NCI-H1417 (cell line): ENCODE results near the gene ETNPPL.

Experiments used
- DNase-seq, 3 experiments: peaks; one replicate each; lab custom pipeline; 2025; lab: John Stamatoyannopoulos, UW

Gene ETNPPL

GRCh38 chr4:108762559-108763225, at the start of gene ETNPPL:
Gene ETNPPL, minus strand, starts transcription at chr4:108763053. Its CDS starts 155 bp downstream, at chr4:108762898.
- peak in 2 of 3 experiments; percentile 71 to 79 for DNase-seq

GRCh38 chr4:108811486-108811885, 48.6 kb upstream of the ETNPPL start:
- DNase-seq = no peak

GRCh38 chr4:108810087-108810486, 47.2 kb upstream of the ETNPPL start:
- DNase-seq = no peak

GRCh38 chr4:108804648-108805273, 41.9 kb upstream of the ETNPPL start:
- no peak for DNase-seq

GRCh38 chr4:108799306-108799705, 36.5 kb upstream of the ETNPPL start:
- DNase-seq = no peak

- DNase-seq = no peak
Observed at GRCh38 chr4:108796173-108796572, 33.3 kb upstream of the ETNPPL start.

- no peak for DNase-seq
Observed at GRCh38 chr4:108795733-108796132, 32.9 kb upstream of the ETNPPL start.

- no peak for DNase-seq
Observed at GRCh38 chr4:108794136-108794535, 31.3 kb upstream of the ETNPPL start.

- DNase-seq = no peak
Observed at GRCh38 chr4:108793415-108793814, 30.6 kb upstream of the ETNPPL start.

- DNase-seq = no peak
Observed at GRCh38 chr4:108788731-108789130, 25.9 kb upstream of the ETNPPL start.

GRCh38 chr4:108787724-108788123, 24.9 kb upstream of the ETNPPL start:
- DNase-seq = no peak

GRCh38 chr4:108787106-108787505, 24.3 kb upstream of the ETNPPL start:
- no peak for DNase-seq

GRCh38 chr4:108786351-108786750, 23.5 kb upstream of the ETNPPL start:
- DNase-seq = no peak

GRCh38 chr4:108783665-108784463, 21.0 kb upstream of the ETNPPL start:
- DNase-seq = peak in 1 of 3 experiments; percentile 11

GRCh38 chr4:108779958-108780357, 17.1 kb upstream of the ETNPPL start:
- DNase-seq = no peak

- DNase-seq = no peak
Observed at GRCh38 chr4:108777388-108777787, 14.5 kb upstream of the ETNPPL start.

- no peak for DNase-seq
Observed at GRCh38 chr4:108775921-108776320, 13.1 kb upstream of the ETNPPL start.

GRCh38 chr4:108774809-108775530, 12.1 kb upstream of the ETNPPL start:
- no peak for DNase-seq

GRCh38 chr4:108772402-108772801, 9.5 kb upstream of the ETNPPL start:
- DNase-seq = no peak

- DNase-seq = no peak
Observed at GRCh38 chr4:108766058-108766457, 3.2 kb upstream of the ETNPPL start.

- DNase-seq = no peak
Observed at GRCh38 chr4:108763986-108764385, 1.1 kb upstream of the ETNPPL start.

GRCh38 chr4:108763226-108763593, 357 bp upstream of the ETNPPL start:
- peak in 1 of 3 experiments; percentile 46 for DNase-seq
